GM12878 (cell line): Measurements from ENCODE around the gene FLVCR2. TPM values are rescaled to one million over a fixed set of nuclear protein-coding genes. Genes with fewer than 3 reads are reported as not detected.

Source experiments
- ATAC-seq: fragments of 200-7000 bp; cut with Tn5 transposase; 3 replicates; pipeline ENCODE4 v1.9.1; 2020; ENCODE audit warnings: mild to moderate bottlenecking, moderate library complexity
- BruUV-seq: library from RNA; stranded (reverse); fragments of 400-500 nt; replicated peaks from 2 replicates; lab custom pipeline; 2021; lab: Mats Ljungman, UMichigan
- CTCF ChIA-PET: fragments of 300-600 bp; sonication (Branson Sonifier 250); formaldehyde crosslinking; extraction: SDS; loops from one replicate; lab custom pipeline; 2021; ENCODE audit warnings: inconsistent platforms; lab: Yijun Ruan, JAX
- POLR2A ChIA-PET: fragments of 350-600 bp; formaldehyde crosslinking; extraction: SDS; loops from one replicate; lab custom pipeline; 2021; ENCODE audit warnings: inconsistent platforms; lab: Charles Lee
- RAD21 ChIA-PET: fragments of 300-600 bp; sonication (Branson Sonifier 250); formaldehyde crosslinking; loops from one replicate; lab custom pipeline; 2023; ENCODE audit warnings: antibody characterized with exemption; ENCODE audit not compliant: unreplicated experiment; lab: Charles Lee
- SMC1A ChIA-PET: fragments of 300-600 bp; sonication (Branson Sonifier 250); formaldehyde crosslinking; loops from one replicate; lab custom pipeline; 2023; ENCODE audit not compliant: unreplicated experiment, uncharacterized antibody; lab: Charles Lee
- DNase-seq: peaks from one replicate; pipeline ENCODE4 v3.0.0-alpha.2; 2011; ENCODE audit warnings: low read depth, low spot score
- FAIRE-seq: peaks from 3 replicates; lab custom pipeline; 2011; peaks lifted over from hg19 to GRCh38; lab: Jason Lieb, UNC
- H2AFZ ChIP-seq: 2 replicates; pipeline ENCODE4 v1.6.0; 2011; ENCODE audit warnings: low read depth, low read length, control low read depth; ENCODE audit not compliant: control insufficient read depth
- H3K27ac ChIP-seq: 2 replicates; pipeline ENCODE4 v1.5.1; 2011; ENCODE audit warnings: control low read depth; ENCODE audit not compliant: control insufficient read depth, insufficient read depth
- H3K27me3 ChIP-seq, 2 experiments: replicated peaks in 1 of 2; 2 replicates each; pipeline versions ENCODE4 v1.6.0 to v1.6.1; 2011; ENCODE audit warnings: low read length in 1 of 2; ENCODE audit not compliant: control insufficient read depth in 2 of 2, insufficient read depth in 2 of 2
- H3K36me3 ChIP-seq, 2 experiments: 2 replicates each; pipeline ENCODE4 v1.5.1; 2011; ENCODE audit warnings: low read length in 1 of 2; ENCODE audit not compliant: control insufficient read depth in 2 of 2, insufficient read depth in 2 of 2
- H3K4me1 ChIP-seq: 2 replicates; pipeline ENCODE4 v1.6.1; 2011; ENCODE audit warnings: mild to moderate bottlenecking, low read length, moderate library complexity, mixed read lengths; ENCODE audit not compliant: control insufficient read depth, insufficient read depth
- H3K4me2 ChIP-seq: 2 replicates; pipeline ENCODE4 v1.6.0; 2011; ENCODE audit warnings: control low read depth; ENCODE audit not compliant: control insufficient read depth, insufficient read depth
- H3K4me3 ChIP-seq: fragments of 200-600 bp; sonication (generic); 2 replicates; pipeline ENCODE4 v1.5.1; 2016
- H3K79me2 ChIP-seq: 2 replicates; pipeline ENCODE4 v1.6.0; 2011; ENCODE audit warnings: low read length; ENCODE audit not compliant: control insufficient read depth, insufficient read depth
- H3K9ac ChIP-seq: 2 replicates; pipeline ENCODE4 v1.8.0; 2011; ENCODE audit warnings: low read length, control low read depth, mixed read lengths; ENCODE audit not compliant: control insufficient read depth, insufficient read depth
- H3K9me3 ChIP-seq: replicated peaks from 3 replicates; pipeline ENCODE4 v1.5.1; 2011; ENCODE audit warnings: mild to moderate bottlenecking, low read length; ENCODE audit not compliant: control insufficient read depth, insufficient read depth
- H4K20me1 ChIP-seq: 2 replicates; pipeline ENCODE4 v1.6.0; 2011; ENCODE audit not compliant: control insufficient read depth, insufficient read depth
- ATF7 ChIP-seq: fragments of 450-650 bp; IDR thresholded peaks from 2 replicates; pipeline ENCODE4 v1.6.1; 2016; ENCODE audit warnings: low read depth, mild to moderate bottlenecking
- HCFC1 ChIP-seq: fragments of 150-350 bp; IDR thresholded peaks from 2 replicates; pipeline ENCODE4 v1.6.1; 2014; ENCODE audit warnings: low read length
- IKZF1 ChIP-seq: fragments of 450-650 bp; conservative IDR thresholded peaks from 2 replicates; pipeline ENCODE4 v1.6.1; 2017; ENCODE audit warnings: antibody characterized with exemption, mild to moderate bottlenecking
- MYC ChIP-seq: IDR thresholded peaks from 2 replicates; pipeline ENCODE4 v1.6.1; 2011; ENCODE audit warnings: mild to moderate bottlenecking, low read length, moderate library complexity, inconsistent platforms; ENCODE audit not compliant: insufficient read depth, insufficient replicate concordance, insufficient read length, severe bottlenecking
- PAX5 ChIP-seq: IDR thresholded peaks from 2 replicates; pipeline ENCODE4 v1.6.1; 2011; ENCODE audit warnings: low read depth, low read length, borderline replicate concordance
- POLR2A ChIP-seq: IDR thresholded peaks from 2 replicates; pipeline ENCODE4 v1.6.1; 2011; ENCODE audit warnings: low read depth, mild to moderate bottlenecking, low read length
- RB1 ChIP-seq: fragments of 450-650 bp; formaldehyde crosslinking; IDR thresholded peaks from 2 replicates; pipeline ENCODE4 v1.6.1; 2017; ENCODE audit warnings: mild to moderate bottlenecking, borderline replicate concordance
- WRNIP1 ChIP-seq: IDR thresholded peaks from 2 replicates; pipeline ENCODE4 v1.6.1; 2011; ENCODE audit warnings: low read depth, low read length, improper control_type of control experiment, borderline replicate concordance
- ZNF274 ChIP-seq: IDR thresholded peaks from one replicate; pipeline ENCODE4 v1.8.0; 2011; ENCODE audit not compliant: insufficient read length, insufficient read depth
- WGBS: methylation state at CpG from one replicate; pipeline ENCODE4 v1.1.6; 2016; ENCODE audit warnings: low lambda C conversion rate; ENCODE audit not compliant: insufficient replicate concordance, insufficient coverage; ENCODE audit errors: missing lambda C conversion rate; 5-methylcytosine and 5-hydroxymethylcytosine counted together
- in situ Hi-C: fragments of 300-500 bp; cut with MboI; formaldehyde crosslinking; loops from 9 replicates; pipeline ENCODE4 v1.14.3; 2018; ENCODE audit warnings: mixed read lengths
- intact Hi-C: fragments of 100-400 bp; cut with micrococcal nuclease; formaldehyde crosslinking; loops from one replicate; pipeline ENCODE4 v1.14.2; 2022; ENCODE audit not compliant: unreplicated experiment
- polyA plus RNA-seq, 11 experiments: library from polyadenylated mRNA; depleted of rRNA in 4 of 11; unstranded in 6 of 11; stranded (reverse) in 5 of 11; fragments of >200 nt; fragmentation: Nextera tagmentation in 4 of 11; fragmentation: Illumina TruSeq in 1 of 11; extraction: Ambion mirVana in 4 of 11; extraction: Trizol in 1 of 11; gene quantifications; 1 replicate in 1 of 11; 2 replicates in 10 of 11; pipeline versions ENCODE4 v1.2.1 to v1.2.3, GENCODE V29; 2011 to 2016; ENCODE audit warnings: inconsistent platforms in 2 of 11, missing spikeins in 2 of 11, low read depth in 1 of 11
- total RNA-seq, 4 experiments: library from RNA; depleted of rRNA in 3 of 4; stranded (reverse); fragments of >200 nt in 3 of 4; fragmentation: Illumina TruSeq in 1 of 4; extraction: Trizol in 1 of 4; gene quantifications; 2 replicates each; pipeline versions ENCODE4 v1.2.1 to v1.2.3, GENCODE V29; 2013 to 2021
- TF ChIP-seq, protein P1 (sequence below): IDR thresholded peaks from 2 replicates; pipeline ENCODE4 v1.6.1; 2011; ENCODE audit warnings: borderline replicate concordance, low read depth, mild to moderate bottlenecking, moderate library complexity, mixed read lengths, low read length; ENCODE audit not compliant: insufficient read depth; ENCODE audit errors: extremely low read length
- TF ChIP-seq, protein P2 (sequence below): fragments of 150-350 bp; IDR thresholded peaks from 2 replicates; pipeline ENCODE4 v1.6.1; 2016; ENCODE audit warnings: low read depth, low read length
- TF ChIP-seq, protein P3 (sequence below): IDR thresholded peaks from 2 replicates; pipeline ENCODE4 v1.6.1; 2011; ENCODE audit warnings: borderline replicate concordance, low read depth, mild to moderate bottlenecking, moderate library complexity, low read length; ENCODE audit not compliant: insufficient read depth, poor library complexity, severe bottlenecking
- TF ChIP-seq, protein P4 (sequence below), 3 experiments: IDR thresholded peaks in 2 of 3; conservative IDR thresholded peaks in 1 of 3; 2 replicates each; pipeline ENCODE4 v1.5.1; 2011; ENCODE audit warnings: low read depth in 3 of 3, low read length in 3 of 3, mild to moderate bottlenecking in 3 of 3, control low read depth in 2 of 3, moderate library complexity in 2 of 3, inconsistent platforms in 1 of 3, mixed read lengths in 1 of 3; ENCODE audit not compliant: control insufficient read depth in 2 of 3, insufficient read depth in 1 of 3; ENCODE audit errors: extremely low read depth in 1 of 3

FLVCR2 gene
- total and polyA plus RNA-seq, 10 of the 15 experiments (the other 5 are each of a cell fraction or from before 2014, with no cell fraction given), result 0.24 to 3.7 (median 1.6) TPM

DNA sequence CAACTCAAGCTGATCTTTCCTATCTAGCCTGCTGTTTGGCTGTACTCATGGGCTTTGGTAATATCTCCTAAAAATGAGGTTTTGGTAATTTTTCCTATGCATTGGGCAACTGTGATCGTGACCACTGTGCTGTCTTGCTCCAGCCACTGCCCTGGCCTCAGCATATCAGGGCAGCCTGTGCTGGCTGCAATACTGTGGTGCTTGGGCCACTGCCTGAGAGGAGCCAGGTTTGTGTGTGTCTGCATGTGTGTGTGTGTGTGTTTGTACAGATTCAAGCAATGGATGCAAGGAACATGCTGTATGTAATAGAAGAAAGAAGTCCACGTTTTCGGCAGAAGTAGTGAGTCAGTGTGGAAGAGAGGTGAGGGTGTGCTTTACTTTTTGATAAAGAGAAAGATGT, 69.2 kb downstream of the FLVCR2 start:
- BruUV-seq, result no TSS peak
- WGBS, result 93% methylated on average over 3 of the region's 3 CpGs
- FAIRE-seq, result no peak
- no peak overlapping the region for H3K4me3 ChIP-seq
- no peak for TF ChIP-seq ZNF274
- no peak for TF ChIP-seq IKZF1
- TF ChIP-seq, protein P1, sequence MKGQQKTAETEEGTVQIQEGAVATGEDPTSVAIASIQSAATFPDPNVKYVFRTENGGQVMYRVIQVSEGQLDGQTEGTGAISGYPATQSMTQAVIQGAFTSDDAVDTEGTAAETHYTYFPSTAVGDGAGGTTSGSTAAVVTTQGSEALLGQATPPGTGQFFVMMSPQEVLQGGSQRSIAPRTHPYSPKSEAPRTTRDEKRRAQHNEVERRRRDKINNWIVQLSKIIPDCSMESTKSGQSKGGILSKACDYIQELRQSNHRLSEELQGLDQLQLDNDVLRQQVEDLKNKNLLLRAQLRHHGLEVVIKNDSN, result no peak
- TF ChIP-seq, protein P2, sequence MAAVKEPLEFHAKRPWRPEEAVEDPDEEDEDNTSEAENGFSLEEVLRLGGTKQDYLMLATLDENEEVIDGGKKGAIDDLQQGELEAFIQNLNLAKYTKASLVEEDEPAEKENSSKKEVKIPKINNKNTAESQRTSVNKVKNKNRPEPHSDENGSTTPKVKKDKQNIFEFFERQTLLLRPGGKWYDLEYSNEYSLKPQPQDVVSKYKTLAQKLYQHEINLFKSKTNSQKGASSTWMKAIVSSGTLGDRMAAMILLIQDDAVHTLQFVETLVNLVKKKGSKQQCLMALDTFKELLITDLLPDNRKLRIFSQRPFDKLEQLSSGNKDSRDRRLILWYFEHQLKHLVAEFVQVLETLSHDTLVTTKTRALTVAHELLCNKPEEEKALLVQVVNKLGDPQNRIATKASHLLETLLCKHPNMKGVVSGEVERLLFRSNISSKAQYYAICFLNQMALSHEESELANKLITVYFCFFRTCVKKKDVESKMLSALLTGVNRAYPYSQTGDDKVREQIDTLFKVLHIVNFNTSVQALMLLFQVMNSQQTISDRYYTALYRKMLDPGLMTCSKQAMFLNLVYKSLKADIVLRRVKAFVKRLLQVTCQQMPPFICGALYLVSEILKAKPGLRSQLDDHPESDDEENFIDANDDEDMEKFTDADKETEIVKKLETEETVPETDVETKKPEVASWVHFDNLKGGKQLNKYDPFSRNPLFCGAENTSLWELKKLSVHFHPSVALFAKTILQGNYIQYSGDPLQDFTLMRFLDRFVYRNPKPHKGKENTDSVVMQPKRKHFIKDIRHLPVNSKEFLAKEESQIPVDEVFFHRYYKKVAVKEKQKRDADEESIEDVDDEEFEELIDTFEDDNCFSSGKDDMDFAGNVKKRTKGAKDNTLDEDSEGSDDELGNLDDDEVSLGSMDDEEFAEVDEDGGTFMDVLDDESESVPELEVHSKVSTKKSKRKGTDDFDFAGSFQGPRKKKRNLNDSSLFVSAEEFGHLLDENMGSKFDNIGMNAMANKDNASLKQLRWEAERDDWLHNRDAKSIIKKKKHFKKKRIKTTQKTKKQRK, result no peak
- no peak for TF ChIP-seq WRNIP1
- TF ChIP-seq, protein P3, sequence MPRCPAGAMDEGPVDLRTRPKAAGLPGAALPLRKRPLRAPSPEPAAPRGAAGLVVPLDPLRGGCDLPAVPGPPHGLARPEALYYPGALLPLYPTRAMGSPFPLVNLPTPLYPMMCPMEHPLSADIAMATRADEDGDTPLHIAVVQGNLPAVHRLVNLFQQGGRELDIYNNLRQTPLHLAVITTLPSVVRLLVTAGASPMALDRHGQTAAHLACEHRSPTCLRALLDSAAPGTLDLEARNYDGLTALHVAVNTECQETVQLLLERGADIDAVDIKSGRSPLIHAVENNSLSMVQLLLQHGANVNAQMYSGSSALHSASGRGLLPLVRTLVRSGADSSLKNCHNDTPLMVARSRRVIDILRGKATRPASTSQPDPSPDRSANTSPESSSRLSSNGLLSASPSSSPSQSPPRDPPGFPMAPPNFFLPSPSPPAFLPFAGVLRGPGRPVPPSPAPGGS, result no peak
- no peak for TF ChIP-seq POLR2A
- no peak for TF ChIP-seq RB1
- TF ChIP-seq ATF7, result no peak
- TF ChIP-seq PAX5, result no peak
- TF ChIP-seq MYC, result no peak
- TF ChIP-seq, protein P4, sequence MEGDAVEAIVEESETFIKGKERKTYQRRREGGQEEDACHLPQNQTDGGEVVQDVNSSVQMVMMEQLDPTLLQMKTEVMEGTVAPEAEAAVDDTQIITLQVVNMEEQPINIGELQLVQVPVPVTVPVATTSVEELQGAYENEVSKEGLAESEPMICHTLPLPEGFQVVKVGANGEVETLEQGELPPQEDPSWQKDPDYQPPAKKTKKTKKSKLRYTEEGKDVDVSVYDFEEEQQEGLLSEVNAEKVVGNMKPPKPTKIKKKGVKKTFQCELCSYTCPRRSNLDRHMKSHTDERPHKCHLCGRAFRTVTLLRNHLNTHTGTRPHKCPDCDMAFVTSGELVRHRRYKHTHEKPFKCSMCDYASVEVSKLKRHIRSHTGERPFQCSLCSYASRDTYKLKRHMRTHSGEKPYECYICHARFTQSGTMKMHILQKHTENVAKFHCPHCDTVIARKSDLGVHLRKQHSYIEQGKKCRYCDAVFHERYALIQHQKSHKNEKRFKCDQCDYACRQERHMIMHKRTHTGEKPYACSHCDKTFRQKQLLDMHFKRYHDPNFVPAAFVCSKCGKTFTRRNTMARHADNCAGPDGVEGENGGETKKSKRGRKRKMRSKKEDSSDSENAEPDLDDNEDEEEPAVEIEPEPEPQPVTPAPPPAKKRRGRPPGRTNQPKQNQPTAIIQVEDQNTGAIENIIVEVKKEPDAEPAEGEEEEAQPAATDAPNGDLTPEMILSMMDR (IDR thresholded peaks at IDR 0.05 in 2 of 3, conservative IDR thresholded peaks at IDR 0.05 in 1 of 3; ENCODE audit: control insufficient read depth in 2 of 3, extremely low read depth in 1 of 3, insufficient read depth in 1 of 3, low read depth in 3 of 3, low read length in 3 of 3), result no peak
- TF ChIP-seq HCFC1, result no peak
- H3K9me3 ChIP-seq, result no peaks in the 10 kb centered on the region
- no peaks in the 10 kb centered on the region for H3K4me1 ChIP-seq
- H3K27ac ChIP-seq, result no peak overlapping the region
- ChIA-PET POLR2A (interaction anchor here (1.7 kb wide), 1 partner anchor 9 kb away, joined by 10 read pairs; no protein-coding TSS in a partner anchor), CTCF (interaction anchor here (3.3 kb wide), 1 partner anchor 70 kb away, joined by 18 read pairs; the partner anchor contains the start of gene FLVCR2), RAD21 (interaction anchor here (1.7 kb wide), 1 partner anchor 70 kb away, joined by 5 read pairs; no protein-coding TSS in a partner anchor), SMC1A (interaction anchor here (0.7 kb wide), 1 partner anchor 11 kb away, joined by 3 read pairs; no protein-coding TSS in a partner anchor)
- H3K36me3 ChIP-seq, result peaks cover 5 to 10% of the 10 kb centered on the region in 2 experiments
- H2AFZ ChIP-seq, result no peak overlapping the region
- no peak overlapping the region for H3K4me2 ChIP-seq
- in situ Hi-C loops, result no loop called here
- no peaks in the 10 kb centered on the region for H3K79me2 ChIP-seq
- no peak for DNase-seq
- no peaks in the 10 kb centered on the region for H3K27me3 ChIP-seq
- no peak for ATAC-seq
- H4K20me1 ChIP-seq, result no peaks in the 10 kb centered on the region
- intact Hi-C loops, result no loop called here
- no peak overlapping the region for H3K9ac ChIP-seq
